HG03457 (cell line): ENCODE results near the gene SMPD3.
"Not testable (repeated sequence)": the region's sequence is repeated elsewhere in the genome, so short reads cannot be mapped to it uniquely, and the experiment has no call there.

Experiments
- ATAC-seq: cut with Tn5 transposase; IDR thresholded peaks from one replicate; pipeline ENCODE4 v1.9.1; 2021; ENCODE audit warnings: moderate number of reproducible peaks; ENCODE audit not compliant: unreplicated experiment

SMPD3 gene

GRCh38 chr16:68448360-68448970 lies at the start of gene SMPD3:
TSS of gene SMPD3 (minus strand) at chr16:68448508. CDS start at chr16:68372181, 76,327 bp downstream.
- peak; percentile 67 for ATAC-seq

- ATAC-seq, result no peak
Measured at GRCh38 chr16:68496689-68497088, 48.4 kb upstream of the SMPD3 start.

- not testable (repeated sequence) for ATAC-seq
Measured at GRCh38 chr16:68494261-68494660, 46.0 kb upstream of the SMPD3 start.

- ATAC-seq, result no peak
Measured at GRCh38 chr16:68493412-68494070, 45.2 kb upstream of the SMPD3 start.

GRCh38 chr16:68492543-68493411 lies 44.5 kb upstream of the SMPD3 start:
- ATAC-seq, result no peak

GRCh38 chr16:68492151-68492542 lies 43.8 kb upstream of the SMPD3 start:
- ATAC-seq, result no peak

- no peak for ATAC-seq
Measured at GRCh38 chr16:68491576-68491950, 43.3 kb upstream of the SMPD3 start.

GRCh38 chr16:68490829-68491575 lies 42.7 kb upstream of the SMPD3 start:
- no peak for ATAC-seq

GRCh38 chr16:68490358-68490757 lies 42.0 kb upstream of the SMPD3 start:
- ATAC-seq, result no peak

GRCh38 chr16:68488554-68488953 lies 40.2 kb upstream of the SMPD3 start:
- ATAC-seq, result no peak

- no peak for ATAC-seq
Measured at GRCh38 chr16:68487669-68488068, 39.4 kb upstream of the SMPD3 start.

- ATAC-seq, result no peak
Measured at GRCh38 chr16:68487203-68487514, 38.9 kb upstream of the SMPD3 start.

GRCh38 chr16:68486502-68487202 lies 38.3 kb upstream of the SMPD3 start:
- no peak for ATAC-seq

GRCh38 chr16:68481636-68482035 lies 33.3 kb upstream of the SMPD3 start:
- ATAC-seq, result no peak

GRCh38 chr16:68480084-68480995 lies 32.0 kb upstream of the SMPD3 start:
- no peak for ATAC-seq

- ATAC-seq, result no peak
Measured at GRCh38 chr16:68479271-68479670, 31.0 kb upstream of the SMPD3 start.

- no peak for ATAC-seq
Measured at GRCh38 chr16:68478526-68479250, 30.4 kb upstream of the SMPD3 start.

GRCh38 chr16:68475071-68475470 lies 26.8 kb upstream of the SMPD3 start:
- no peak for ATAC-seq
